RWPE1 (cell line): ENCODE results near the gene SNTG2.

Experiments used
- CTCF ChIA-PET: fragments of 350-600 bp; sonication (Branson Sonifier 250); formaldehyde crosslinking; extraction: SDS; loops from one replicate; lab custom pipeline; 2021; lab: Yijun Ruan, JAX
- POLR2A ChIA-PET: fragments of 400-600 bp; formaldehyde crosslinking; extraction: SDS; loops from one replicate; lab custom pipeline; 2020; ENCODE audit warnings: antibody characterized with exemption; ENCODE audit not compliant: low non-redundant PET; lab: Yijun Ruan, JAX
- DNase-seq: peaks from one replicate; pipeline ENCODE4 v3.0.0; 2012; ENCODE audit warnings: low spot score
- H3K27ac ChIP-seq: fragments of 450-650 bp; 2 replicates; pipeline ENCODE4 v1.5.1; 2017
- TF ChIP-seq, protein P1 (sequence below): fragments of 450-650 bp; conservative IDR thresholded peaks from 2 replicates; pipeline ENCODE4 v1.5.1; 2017; ENCODE audit warnings: low read depth, mild to moderate bottlenecking

SNTG2 gene

DNA sequence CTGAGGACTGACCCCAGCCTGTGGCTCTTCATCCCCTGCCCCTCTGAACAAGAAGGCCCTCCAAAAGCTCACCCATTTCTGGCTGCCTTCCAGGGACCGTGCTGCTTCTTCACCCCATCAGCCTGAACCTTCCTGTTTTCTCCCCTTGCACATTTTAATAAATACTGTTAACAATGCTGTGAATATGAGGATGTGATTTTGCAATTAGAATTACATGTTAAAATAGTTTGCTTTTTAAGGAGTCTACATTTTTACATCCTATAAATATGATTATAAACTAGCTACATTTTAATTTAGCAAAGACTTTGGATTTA, 4.0 kb downstream of the SNTG2 start:
- POLR2A ChIA-PET: interaction anchor here (0.5 kb wide), 1 partner anchor 20 kb away, joined by 3 read pairs; no protein-coding TSS in a partner anchor
- CTCF ChIA-PET: interaction anchor here (0.6 to 1.3 kb wide), 5 partner anchors 143 to 597 kb away, joined by 3 to 5 read pairs (median 4); no protein-coding TSS in a partner anchor
- H3K27ac ChIP-seq: no peak overlapping the region
- TF ChIP-seq, protein P1, sequence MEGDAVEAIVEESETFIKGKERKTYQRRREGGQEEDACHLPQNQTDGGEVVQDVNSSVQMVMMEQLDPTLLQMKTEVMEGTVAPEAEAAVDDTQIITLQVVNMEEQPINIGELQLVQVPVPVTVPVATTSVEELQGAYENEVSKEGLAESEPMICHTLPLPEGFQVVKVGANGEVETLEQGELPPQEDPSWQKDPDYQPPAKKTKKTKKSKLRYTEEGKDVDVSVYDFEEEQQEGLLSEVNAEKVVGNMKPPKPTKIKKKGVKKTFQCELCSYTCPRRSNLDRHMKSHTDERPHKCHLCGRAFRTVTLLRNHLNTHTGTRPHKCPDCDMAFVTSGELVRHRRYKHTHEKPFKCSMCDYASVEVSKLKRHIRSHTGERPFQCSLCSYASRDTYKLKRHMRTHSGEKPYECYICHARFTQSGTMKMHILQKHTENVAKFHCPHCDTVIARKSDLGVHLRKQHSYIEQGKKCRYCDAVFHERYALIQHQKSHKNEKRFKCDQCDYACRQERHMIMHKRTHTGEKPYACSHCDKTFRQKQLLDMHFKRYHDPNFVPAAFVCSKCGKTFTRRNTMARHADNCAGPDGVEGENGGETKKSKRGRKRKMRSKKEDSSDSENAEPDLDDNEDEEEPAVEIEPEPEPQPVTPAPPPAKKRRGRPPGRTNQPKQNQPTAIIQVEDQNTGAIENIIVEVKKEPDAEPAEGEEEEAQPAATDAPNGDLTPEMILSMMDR: no peak
- no peak for DNase-seq

DNA sequence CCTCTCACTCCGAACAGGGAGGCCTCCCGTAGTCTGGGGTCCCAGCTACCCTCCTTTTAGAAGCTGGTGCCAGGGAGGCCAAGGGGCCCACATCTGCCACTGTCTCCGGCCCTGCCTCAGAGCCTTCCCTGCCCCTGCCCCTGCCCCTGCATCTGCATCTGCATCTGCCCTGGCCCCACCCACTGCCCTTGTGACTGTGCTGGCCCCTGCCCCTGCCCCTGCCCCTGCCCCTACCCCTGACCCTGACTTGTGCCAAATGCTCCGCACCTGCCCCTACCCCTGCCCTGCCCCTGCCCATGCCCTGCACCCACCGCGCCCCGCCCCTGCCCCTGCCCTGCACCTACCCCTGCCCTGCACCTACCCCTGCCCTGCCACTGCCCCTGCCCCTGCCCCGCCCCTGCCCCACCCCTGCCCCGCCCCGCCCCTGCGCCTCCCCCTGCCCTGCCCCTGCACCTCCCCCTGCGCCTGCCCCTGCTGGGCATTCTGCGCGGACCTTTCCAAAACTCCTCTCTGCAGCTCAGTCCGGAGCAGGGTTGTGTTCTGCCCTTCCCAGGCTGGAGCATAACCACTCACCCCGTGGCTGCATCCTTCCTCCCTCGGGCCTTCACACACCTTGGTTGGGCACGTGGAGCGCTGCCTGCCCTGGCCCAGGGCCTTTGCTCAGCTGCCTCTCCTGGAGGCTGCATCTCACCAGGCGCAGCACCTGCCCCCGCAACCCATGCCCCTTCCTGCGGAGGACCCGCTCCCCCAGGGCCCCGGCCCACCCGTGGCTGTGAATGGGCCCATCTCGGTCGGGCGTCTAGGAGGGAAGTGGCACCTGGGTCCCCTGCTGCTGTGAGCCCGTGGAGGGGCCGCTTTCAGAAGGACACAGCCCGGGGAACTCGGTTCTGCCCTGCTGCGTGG, 5.4 kb downstream of the SNTG2 start:
- TF ChIP-seq, protein P1: no peak
- DNase-seq: no peak
- CTCF ChIA-PET: interaction anchor here (1.1 kb wide), 1 partner anchor 595 kb away, joined by 3 read pairs; no protein-coding TSS in a partner anchor
- POLR2A ChIA-PET: no interaction called here
- no peak overlapping the region for H3K27ac ChIP-seq

DNA sequence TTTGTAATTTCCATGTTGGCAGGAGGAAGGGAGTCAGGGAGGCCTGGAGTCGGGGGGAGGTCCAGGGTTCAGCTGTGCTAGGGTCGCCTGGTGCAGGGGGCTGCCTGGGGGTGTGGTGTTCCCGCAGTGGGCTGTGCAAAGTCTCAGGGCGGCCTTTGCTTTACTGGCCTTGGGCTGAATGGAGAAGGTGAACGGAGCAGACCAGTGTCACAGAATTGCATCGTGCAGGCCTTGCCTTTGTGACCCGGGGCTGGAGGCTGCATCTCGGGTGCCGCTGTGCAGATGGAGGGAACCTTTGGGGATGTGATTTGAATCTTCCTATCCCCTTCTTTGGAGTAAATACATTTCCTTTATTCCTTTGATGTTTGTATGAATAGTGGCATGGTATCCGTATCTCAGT, 8.8 kb downstream of the SNTG2 start:
- ChIA-PET POLR2A (no interaction called here), CTCF (no interaction called here)
- H3K27ac ChIP-seq: no peak overlapping the region
- TF ChIP-seq, protein P1: no peak
- no peak for DNase-seq

DNA sequence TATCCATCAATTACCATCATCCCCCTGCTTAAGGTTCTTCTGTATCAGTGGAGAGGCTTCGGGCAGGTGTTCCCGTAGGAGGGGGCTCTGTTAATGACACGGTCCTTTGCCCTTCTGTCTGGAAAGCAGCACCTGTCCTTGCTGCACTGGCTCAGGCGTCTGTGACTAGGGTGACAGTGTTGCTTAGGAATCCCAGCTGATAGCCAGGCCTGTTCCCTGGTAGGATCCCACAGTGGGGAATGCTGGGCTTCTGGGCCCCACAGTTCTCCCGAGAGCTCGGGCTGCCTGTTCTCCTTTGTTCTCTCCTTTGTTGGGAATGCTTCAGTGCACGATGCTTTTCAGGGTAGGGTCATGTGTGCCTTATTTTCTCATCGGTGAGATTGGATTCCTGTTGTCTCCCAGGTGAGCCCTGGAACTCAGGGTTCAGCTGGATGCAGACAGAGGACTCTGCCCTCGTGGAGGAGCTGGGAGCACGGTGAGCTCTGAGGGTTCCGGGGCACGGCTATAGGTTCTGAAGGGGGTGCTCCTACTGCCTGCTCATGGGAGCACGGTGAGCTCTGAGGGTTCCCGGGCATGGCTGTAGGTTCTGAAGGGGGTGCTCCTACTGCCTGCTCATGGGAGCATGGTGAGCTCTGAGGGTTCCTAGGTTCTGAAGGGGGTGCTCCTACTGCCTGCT, 9.6 kb downstream of the SNTG2 start:
- ChIA-PET POLR2A (no interaction called here), CTCF (interaction anchor here (0.7 kb wide), 1 partner anchor 96 kb away, joined by 5 read pairs; no protein-coding TSS in a partner anchor)
- DNase-seq: no peak
- TF ChIP-seq, protein P1: no peak
- no peak overlapping the region for H3K27ac ChIP-seq

DNA sequence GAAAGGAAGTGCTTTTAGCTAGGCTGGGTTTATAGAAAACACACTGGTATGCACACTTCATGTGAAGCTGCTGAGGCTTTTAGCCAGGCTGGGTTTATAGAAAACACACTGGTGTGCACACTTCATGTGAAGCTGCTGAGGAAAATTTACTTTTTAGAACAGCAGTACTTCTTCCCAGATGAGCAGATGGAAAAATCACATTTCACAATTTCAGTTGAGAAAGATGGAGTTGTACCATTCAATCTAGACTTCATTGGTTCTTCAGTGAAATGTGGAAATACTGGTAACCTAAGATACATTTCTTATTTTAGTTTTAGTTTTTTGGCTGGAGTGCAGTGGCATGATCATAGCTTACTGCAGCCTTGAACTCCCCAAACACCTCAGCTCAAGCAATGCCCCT, 11.1 kb downstream of the SNTG2 start:
- DNase-seq: no peak
- CTCF ChIA-PET: no interaction called here
- H3K27ac ChIP-seq: no peak overlapping the region
- POLR2A ChIA-PET: no interaction called here
- TF ChIP-seq, protein P1: no peak

DNA sequence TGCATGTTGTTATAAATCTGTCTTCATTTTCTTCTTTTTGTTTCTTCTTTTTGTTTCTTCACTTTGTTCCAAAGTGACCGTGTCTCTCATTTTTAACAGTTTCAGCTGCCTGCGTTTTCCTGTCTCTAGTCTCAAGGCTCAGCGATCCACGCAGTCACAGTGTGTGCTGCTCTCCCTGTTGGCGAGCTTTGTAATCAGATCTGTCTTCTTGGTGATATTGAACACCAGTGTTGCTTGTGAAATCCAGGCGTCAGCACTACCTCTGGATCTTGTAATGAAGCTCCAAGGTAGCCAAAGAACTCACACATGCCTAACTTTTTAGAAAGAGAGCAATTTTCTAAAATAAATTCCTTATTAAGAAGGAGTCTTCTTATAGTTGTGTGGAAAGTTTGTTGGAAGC, 13.2 kb downstream of the SNTG2 start:
- no peak overlapping the region for H3K27ac ChIP-seq
- DNase-seq: no peak
- ChIA-PET CTCF (no interaction called here), POLR2A (no interaction called here)
- TF ChIP-seq, protein P1: no peak
